Endometrium (tissue), 2 donors: Measurements from ENCODE around the gene APMAP.

ENCODE experiments used
- FAIRE-seq: peaks from 2 replicates; lab custom pipeline; 2012; peaks lifted over from hg19 to GRCh38; lab: Jason Lieb, UNC
- donor health status: control.
- donor health status: control.

APMAP gene

DNA sequence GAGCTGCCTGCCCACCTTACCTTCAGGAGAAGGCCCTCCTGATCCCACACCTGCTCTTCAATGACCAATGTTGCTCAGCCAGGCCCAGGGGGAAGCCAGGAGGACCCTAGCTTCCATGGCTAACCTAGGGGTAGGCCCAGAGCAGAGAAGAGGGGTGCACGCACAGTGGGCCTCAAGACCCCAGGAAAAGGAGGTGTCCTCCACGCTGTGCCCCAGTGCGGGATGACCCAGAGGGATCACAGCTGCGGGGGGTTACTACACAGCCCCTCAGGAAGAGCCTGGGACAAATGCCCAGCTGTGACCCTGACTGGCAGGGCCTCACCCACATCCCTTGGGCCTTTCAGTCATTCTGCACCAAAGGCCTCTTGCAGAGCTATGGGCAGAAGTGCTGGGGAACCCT, 31.6 kb upstream of the APMAP start:
- no peak for FAIRE-seq

DNA sequence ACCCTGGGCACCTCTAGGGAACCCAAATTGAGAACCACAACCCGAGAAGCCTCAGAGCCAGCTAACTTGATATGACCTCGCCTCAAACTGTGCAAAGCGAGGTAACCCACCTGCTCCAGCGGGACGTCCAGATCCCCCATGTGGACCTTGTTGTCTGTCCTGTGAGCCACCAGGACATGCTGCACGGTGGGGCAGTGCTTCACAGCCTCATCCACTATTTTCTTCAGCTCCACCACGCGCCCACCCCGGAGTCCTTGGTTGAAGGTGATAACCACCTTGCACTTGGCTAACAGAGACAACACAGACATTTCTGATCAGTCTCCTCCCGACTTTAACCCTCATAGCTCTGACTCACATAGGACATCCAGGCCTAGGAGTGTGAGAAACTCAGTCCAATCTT, 30.8 kb upstream of the APMAP start:
- FAIRE-seq: no peak

DNA sequence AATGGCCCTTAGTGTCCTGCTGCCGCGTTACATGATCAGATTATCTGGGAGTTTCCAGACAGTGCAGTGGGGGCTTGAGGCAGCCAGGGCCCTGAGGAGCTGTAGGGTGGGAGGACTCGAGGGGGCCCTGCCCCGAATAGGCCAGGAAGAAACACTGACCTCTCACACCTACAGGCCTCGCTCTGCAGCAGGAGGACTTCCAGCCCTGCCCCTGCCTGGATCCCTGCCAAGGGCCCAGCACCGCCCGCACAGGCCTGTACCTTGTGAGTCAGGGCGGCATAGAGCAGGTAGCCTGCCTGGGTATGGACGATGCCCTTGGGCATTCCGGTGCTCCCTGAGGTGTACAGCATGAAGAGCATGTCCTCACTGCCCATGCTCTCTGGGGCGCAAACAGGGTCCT, 30.1 kb upstream of the APMAP start:
- FAIRE-seq: no peak

DNA sequence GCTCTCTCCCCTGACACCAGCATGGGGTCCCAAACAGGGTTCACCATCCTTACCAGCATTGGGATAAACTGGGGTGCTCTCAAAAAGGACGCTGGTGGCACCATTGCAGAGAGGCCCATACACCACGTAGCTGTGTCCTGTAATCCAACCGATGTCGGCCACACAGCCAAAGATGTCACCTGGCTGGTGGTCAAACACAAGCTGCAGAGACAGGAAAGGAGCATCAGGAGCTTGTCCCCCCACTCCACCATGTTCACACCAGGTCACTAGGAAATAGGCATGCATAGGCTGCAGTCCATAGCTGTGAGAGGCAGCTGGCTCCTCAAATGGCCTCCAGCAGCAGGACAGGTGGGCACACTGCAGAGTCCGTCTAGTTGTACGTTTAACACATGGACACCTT, 28.8 kb upstream of the APMAP start:
- FAIRE-seq: no peak

DNA sequence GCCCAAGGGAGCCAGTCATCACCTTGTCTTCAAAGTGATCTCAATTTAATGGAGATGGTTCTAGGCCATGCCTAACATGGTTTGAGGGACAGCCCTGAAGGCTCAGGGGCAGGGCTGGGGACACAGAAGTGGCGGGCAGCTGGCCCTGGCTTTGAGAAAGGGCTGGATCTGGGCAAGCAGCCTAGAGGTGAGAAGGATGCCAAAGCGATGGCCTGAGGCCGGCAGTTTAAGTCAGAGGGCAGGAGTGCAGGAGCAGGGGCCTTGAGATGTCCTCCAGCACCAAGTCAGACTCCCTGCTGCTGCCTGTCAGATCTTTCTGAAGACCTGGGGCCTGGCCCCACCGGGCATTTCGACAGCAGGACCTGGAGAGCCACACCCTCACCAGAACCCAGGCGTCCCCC, 28.4 kb upstream of the APMAP start:
- FAIRE-seq: no peak

DNA sequence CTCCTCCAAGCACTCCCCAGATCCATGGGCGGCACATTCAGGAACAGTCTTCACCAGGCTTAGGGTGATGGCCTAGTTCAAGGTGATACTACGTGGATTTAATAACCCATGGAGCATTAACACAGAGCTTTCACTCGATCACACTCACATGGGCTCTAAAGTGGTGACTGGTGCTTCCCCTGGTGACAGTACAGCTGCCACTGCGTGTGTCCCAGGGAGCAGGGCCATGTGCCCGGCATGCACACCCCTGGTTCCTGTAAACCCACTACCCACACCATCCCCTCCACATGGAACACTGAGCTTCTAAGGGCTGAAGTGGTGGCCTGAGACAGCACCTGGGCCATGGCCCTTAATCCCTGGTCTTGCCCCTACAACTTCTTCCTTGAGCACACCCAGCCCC, 27.8 kb upstream of the APMAP start:
- no peak for FAIRE-seq

DNA sequence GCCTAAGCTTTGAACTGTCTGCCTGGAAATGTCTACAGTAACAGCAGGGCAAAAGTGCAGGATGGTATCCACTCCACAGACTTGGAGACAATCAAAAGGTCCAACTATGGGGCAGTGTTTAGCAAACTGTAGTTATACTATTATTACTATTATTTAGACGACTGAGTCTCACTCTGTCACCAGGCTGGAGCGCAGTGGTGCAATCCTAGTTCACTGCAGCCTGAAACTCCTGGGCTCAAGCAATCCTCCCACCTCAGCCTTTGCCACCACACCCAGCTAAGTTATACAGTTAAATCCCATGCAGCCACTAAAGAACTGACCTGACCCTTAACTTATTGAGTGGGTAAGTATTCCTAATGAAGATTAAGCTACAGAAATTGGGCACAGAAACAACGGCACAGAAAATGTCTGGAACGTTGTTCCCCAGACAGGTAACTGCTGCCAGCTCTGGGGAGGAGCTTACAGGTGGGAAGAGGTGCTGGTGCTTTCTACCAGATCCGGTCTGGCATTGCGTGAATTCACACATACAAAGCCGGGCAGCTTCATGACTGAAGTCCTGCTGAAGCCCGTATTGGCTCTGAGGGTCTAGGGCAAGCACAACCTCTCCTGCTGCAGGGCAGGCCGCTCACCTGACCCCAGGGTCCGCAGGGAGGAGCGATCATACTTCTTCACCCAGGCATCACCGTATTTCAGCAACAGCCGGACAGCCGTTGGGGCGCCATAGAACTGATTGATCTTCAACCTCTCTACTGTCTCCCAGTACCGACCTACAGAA, 27.0 kb upstream of the APMAP start:
- no peak for FAIRE-seq

DNA sequence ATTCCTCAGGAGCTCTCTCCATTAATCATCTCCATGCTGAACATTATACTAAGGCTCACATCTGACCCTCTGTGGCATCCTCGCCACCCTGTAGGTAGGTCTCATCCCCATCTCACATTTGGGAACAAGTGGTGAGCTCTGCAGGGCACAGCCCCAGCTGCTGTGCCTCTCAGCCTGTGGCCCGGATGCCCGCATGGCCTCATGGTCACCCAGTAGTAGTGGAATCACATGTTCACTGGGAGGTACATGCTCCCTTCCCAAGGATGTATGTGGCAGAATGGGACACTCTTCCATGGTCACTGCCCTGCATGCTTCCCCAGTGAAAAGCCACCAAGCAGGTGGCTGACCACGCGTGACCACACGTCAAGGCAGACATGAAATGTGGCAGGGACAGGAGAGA, 26.3 kb upstream of the APMAP start:
- FAIRE-seq: no peak

DNA sequence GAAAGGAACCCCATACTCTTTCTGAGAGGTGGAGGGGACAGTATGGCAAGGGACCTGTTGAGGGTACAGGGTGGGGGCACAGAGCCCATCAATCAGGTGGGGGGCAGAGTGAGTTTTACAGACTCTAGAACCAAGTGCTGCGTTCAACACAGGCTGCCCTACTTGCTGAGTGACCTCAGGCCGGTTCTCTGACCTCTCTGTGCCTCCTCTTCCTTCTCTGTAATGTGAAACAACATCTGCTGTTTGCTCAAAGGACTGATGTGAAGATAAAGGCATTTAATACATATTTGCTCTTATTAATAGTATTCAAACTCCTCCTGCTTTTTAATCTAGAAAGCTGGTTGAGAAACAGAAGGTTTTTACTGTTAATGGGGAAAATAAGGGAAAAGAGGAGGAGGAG, 25.9 kb upstream of the APMAP start:
- no peak for FAIRE-seq

DNA sequence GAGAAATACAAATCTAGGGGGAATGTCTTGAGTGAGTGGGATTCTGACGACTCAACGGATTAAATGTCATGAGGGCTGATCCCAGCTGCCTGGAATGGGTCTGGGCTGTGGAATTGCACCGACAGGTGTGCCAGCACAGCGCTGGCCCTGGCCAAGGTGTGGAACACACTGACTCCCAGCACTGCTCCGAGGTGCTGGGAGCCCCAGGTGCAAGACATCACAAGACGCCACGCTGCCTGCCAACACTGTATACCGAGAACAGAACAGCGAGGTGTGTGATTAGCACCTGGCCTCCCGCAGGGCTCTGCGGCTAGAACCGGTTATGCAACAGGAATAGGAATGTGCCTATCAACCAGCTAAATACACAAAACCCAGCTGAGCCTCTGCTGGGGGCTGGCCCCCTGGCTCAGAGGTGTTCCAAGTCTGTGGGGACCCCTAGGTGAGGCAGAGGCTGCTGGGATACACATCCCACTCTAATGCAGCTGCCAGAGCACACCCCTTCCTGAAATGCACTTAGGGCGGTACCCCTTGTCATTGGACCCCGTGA, 24.8 kb upstream of the APMAP start:
- no peak for FAIRE-seq

DNA sequence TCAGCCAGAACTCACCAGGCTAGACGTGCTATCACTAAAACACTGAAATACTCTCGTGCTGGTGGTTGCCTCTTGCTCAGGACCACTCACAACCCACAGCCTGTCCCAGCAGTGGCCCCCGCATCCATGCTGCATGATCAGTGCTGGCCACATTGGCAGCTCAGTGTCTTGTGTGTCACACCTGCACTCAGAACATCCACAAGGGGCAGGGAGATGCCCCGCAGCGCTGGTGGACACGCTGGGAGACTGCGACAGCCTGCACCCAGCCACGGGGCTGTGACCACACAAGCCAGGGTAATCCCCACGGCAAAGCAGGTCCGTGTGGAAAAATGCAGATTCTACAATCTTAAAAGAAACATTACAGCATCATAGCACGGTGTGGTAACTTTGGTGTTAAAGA, 23.9 kb upstream of the APMAP start:
- no peak for FAIRE-seq

DNA sequence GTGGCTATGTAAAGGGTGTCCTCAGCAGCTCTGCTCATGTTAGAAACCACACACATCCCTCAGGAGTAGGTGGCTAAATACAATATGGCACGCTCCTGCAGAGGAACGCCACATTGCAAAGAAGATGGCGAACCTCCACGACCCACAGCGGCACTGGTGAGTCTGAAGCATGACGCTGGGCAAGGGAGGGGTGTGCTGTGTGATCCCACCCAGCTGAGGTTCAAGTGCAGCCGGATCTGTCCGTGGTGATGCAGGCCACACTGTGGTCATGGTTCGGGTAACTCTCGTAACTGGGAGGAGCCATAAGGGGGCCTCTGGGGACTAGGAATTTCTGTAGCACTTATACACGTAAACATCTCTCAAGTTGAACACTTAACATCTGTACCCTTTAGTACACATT, 23.4 kb upstream of the APMAP start:
- FAIRE-seq: no peak

DNA sequence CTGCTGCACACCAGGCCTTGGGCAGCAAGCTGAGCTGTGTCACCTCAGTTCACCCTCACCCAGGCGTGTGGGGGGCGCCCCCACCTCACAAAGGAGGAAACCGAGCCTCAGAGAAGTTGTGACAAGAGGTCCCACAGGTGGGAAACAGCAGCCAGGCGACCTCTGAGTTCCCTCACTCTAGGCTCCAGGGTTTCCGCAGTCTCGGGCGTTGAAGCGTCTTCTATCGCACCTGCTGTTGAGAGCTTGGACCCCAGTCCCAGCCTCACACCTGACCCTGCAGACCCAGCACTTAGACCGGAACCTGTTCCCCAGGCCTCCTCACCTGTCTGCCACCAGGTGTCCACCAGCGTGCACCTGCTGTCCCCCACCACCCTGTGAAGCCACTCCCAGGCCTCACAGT, 22.3 kb upstream of the APMAP start:
- FAIRE-seq: no peak

DNA sequence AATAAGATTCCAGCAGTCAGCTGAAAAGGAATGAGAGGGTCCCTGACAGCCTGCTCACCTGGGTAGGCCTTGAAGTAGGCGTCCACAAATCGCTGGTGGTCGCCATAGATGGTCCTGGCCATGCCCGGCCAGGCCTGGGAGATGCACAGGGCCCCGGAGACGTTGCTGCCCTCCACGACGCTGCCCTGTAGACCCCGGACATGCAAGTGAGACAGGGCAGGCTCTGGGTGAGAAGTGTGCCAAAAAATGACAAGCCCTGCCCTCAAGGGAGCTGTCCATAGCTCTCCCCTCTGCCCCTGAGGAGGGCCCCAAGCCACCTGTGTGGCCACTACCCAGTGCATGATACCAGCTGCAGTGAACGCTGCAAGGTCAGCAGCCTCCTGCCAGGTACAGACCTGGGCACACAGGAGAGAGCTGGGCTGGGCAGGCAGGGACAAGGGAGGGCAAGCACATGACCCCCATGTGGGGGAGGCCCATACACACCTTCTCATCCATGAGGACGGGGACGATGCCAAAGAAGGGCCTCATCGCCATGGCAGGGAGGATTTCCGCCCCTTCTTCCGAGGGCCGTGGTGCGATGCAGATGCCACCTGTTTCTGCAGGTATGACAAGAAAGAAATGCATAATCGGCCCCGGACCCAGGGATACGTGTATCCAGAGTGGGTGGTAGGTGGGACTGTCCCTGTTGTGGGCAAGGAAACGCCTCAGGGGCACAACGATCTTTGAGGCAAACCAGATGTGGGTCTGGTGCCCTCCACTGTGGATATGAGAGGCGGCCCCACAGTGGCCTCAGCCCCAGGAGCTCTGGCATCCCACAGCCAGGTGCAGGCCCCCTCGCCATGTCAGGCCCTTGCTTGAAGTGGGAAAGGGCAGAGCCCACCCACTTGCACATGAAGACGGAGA, 21.2 kb upstream of the APMAP start:
- FAIRE-seq: no peak

DNA sequence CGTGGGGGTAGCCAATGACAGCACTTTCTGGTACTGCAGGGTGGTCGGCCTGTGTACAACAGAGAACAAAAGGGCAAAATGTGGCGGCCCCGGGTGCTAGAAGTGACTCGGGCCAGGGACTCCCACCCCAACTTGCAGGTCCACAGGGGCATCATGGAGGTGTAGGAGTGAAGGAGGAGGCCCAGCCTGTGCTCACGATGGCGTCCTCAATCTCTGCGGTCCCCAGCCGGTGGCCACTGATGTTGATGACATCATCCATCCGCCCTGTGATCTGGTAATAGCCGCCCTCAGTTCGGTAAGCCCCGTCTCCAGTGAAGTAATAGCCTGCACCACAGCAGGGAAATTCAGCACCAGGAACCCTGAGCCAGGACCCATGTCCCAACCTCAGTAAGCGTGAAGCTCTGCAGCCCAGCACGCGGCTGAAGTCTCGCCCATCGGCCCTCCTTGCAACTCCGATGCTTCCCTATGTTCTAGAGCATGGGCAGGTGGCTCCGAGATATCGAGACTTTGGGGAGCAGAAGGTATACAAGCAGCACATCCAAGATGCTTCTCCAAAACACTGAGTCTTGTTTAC, 20.2 kb upstream of the APMAP start:
- FAIRE-seq: no peak

DNA sequence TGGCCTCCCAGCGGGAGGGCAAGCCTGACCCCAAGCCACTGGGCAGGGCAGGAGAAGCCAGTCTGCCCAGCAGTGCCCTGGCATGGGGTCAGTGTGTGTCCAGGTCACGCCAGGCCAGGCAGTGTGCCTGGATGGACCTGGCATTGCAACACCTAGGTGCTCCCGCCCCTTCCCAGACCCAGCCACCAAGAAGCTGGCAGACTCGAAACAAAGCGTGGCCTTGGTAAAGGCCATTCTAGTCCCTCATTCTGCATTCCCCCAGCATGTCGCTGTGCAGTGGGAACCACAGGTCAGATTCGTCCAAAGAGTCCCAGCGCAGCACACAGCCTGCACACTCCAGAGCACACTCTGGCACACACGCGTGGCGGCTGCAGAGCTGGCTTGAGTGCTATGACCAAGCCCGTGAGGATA, 19.3 kb upstream of the APMAP start:
- no peak for FAIRE-seq

DNA sequence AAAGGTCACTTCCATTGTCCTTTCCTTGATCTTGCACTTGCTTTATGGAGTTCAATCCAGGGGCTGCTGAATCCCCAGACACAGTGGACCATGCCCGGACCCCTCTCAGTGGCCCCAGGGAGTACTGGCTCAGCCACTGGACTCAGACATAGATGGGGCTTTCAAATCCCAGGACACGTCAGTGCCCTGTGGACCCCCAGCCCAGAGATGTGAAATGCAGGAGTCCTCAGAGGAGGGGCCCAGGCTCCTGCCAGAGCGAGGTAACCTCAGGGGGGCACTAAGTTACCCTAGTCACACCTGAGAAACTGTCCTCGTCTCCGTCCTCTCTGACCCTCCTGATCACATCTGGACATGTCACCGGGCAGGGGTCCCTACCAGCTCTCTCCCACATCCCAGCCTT, 18.7 kb upstream of the APMAP start:
- FAIRE-seq: no peak

DNA sequence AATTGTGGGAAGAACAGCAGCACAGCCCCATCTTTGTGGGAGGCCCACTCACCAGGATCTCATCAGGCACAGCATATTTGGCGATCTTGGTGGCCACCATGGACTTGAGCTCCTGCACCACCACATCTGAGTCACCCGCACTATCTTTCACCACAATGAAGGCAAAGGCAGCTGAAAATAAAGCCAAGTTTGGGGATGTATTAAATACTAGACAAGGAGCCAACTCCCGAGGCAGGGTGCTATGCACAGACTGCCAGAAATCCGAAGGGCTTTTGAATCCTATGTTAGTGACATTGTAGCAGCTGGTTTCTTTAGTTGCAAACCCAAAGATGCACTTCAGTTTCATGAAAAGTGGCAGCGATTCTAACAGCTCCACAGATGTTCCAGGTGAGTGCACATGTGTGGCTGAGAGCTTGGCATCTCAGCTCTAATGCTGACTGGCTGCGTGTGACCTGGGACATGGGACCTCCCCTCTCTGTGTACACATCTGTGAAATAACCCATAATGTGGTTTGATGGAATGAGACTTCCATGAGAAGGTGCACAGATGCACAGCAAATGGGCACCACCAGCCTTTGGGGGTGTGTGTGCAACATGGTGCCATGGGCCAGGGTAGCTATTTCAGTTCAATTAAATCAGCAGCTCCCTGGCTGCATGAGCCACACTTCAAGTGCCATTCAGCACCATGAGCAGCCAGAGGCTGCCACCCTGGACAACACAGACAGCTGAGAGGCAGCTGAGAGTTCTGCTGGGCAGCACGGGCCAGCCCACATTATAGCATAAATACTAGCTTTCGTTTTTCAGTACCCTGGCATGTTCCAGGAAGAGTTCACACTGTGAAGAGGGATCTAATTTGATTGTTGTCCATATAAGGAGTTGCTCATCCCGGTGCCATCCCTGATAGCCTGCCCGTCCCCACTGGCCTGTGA, 16.9 kb upstream of the APMAP start:
- FAIRE-seq: no peak

DNA sequence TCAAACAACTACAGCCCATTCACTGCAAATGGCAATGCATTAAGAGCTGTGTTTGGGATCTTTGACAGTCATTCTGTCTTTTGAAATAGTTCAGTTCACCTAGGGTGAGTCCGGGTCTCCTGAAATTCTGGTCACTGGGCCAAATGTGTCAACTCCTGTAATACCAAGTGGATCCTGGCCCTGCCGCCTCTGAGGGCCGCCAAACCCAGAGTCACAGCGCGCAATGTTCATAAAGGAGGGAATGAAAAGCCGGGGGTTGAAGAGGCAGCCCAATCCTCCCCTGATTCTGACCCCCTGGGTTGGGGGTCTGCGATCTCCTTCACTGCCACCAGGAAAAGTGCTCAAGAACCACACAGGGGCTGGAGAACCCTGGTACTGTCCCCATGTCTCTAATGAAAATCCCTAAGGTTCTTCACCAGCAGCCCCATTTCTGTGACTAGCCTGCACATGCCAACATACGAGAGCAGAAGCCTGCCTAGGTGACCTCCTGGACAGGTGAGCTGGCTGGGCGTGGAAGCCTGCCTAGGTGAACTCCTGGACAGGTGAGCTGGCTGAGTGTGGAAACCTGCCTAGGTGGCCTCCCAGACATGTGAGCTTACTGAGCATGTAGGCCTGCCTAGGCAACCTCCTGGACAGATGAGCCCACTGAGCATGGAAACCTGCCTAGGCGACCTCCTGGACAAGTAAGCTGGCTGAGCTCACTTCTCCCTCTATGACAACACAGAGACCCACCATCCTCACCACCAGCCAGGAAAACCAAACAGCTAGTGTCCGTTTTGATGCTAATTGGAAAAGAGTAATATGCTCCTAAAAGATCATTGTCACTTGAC, 16.1 kb upstream of the APMAP start:
- FAIRE-seq: no peak

DNA sequence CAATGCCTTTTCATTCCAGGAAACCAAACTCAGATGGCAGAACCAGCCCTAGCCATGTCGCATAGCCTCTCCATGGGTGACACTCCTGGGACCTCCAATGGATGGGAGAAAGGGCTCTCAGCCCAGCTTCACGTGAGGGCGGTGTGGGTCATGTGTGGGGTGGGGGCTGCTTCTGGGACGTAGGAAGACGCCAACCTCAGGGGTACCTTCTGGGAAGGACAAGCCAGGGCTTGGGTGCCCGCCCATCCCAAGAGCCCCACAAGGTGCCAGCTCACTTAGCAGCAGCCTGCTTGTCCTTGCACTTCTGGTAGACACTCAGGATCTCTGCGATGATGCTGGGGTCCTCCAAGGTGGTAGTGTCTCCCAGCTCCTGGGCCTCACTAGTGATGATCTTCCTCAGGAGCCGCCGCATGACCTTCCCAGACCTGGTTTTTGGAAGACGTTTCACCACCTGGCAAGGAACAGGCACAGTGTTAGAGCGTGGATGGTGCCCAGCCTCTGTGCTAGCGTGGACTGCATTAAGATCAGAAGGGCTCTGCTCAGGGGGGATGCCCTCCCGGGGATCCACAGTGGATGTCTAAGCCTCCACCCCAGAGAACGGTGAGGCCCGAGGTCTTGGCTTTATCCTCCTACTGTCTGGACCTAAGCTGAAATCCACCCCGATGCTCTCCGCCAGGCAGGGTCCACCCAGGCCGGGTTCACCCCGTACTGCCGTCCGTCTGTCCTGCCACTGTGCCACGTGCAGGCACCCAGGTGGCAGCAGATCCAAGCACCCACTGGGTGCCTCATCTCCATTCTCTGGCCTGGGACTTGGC, 15.1 kb upstream of the APMAP start:
- FAIRE-seq: no peak
